ENCODE measurements around the gene CFAP70.
A peak's percentile ranks its signal among the peaks of the same experiment; 100 is the strongest.

CFAP70 gene

DNA sequence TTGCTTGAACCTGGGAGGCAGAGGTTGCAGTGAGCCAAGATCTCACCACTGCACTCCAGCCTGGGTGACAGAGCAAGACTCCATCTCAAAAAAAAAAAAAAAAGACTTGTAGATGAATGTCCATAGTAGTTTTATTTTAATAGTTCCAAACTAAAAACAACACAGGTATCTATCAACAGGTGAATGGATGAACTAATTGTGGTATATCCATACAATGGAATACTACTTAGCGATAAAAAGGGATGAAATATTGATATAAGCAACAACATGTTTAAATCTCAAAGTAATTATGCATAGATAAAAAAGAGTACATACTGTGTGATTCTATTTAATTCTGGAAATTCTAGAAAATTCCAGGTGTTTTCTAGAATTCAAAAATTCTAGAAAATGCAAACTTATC is 68.7 kb downstream of the CFAP70 start:
- TF ChIP-seq, protein P1, sequence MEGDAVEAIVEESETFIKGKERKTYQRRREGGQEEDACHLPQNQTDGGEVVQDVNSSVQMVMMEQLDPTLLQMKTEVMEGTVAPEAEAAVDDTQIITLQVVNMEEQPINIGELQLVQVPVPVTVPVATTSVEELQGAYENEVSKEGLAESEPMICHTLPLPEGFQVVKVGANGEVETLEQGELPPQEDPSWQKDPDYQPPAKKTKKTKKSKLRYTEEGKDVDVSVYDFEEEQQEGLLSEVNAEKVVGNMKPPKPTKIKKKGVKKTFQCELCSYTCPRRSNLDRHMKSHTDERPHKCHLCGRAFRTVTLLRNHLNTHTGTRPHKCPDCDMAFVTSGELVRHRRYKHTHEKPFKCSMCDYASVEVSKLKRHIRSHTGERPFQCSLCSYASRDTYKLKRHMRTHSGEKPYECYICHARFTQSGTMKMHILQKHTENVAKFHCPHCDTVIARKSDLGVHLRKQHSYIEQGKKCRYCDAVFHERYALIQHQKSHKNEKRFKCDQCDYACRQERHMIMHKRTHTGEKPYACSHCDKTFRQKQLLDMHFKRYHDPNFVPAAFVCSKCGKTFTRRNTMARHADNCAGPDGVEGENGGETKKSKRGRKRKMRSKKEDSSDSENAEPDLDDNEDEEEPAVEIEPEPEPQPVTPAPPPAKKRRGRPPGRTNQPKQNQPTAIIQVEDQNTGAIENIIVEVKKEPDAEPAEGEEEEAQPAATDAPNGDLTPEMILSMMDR (IDR thresholded peaks at IDR 0.05): no peak
- Histone ChIP-seq H3K9me3 (no peaks in the 10 kb centered on the region), H3K4me3 (no peak overlapping the region)

DNA sequence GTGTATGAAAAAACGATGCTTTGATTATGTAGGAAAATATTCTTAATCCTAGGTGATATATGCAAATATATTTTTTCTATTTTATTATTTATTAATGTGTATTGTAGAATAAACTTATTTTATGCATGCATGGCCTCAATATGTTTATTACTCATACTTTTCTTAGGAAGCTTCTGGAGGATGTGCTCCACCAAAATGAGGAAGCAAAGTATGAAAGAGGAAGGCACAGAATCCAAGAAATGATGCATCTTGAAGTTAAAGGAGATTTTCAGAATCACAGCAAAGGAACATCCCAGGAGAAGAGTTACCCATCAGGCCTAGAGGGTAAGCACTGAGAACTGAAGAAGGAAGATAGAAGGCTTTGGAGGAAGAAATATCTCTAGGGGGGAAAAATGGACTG is 71.2 kb downstream of the CFAP70 start:
- H3K36me3 ChIP-seq: peaks cover 0 to 5% (median 0%) of the 10 kb centered on the region in 3 donors
- TF ChIP-seq, protein P1 (IDR thresholded peaks at IDR 0.05): no peak
- no peak overlapping the region for H3K27ac ChIP-seq
- DNase-seq: no peak
- no peaks in the 10 kb centered on the region for H3K9me3 ChIP-seq
- no peaks in the 10 kb centered on the region for H3K27me3 ChIP-seq
- H3K4me1 ChIP-seq: no peaks in the 10 kb centered on the region
- H3K4me3 ChIP-seq: no peak overlapping the region
- intact Hi-C loops (cut with DNase I; ENCODE audit: low total_unique reads): no loop called here

More for the DNA sequence above, 68.7 kb downstream of the CFAP70 start:
- H3K27me3 ChIP-seq: no peaks in the 10 kb centered on the region
- peaks cover 0 to 10% (median 0%) of the 10 kb centered on the region in 3 donors for H3K36me3 ChIP-seq
- intact Hi-C loops (cut with DNase I; ENCODE audit: low total_unique reads): no loop called here
- no peak overlapping the region for H3K27ac ChIP-seq
- no peak for DNase-seq
- no peaks in the 10 kb centered on the region for H3K4me1 ChIP-seq

DNA sequence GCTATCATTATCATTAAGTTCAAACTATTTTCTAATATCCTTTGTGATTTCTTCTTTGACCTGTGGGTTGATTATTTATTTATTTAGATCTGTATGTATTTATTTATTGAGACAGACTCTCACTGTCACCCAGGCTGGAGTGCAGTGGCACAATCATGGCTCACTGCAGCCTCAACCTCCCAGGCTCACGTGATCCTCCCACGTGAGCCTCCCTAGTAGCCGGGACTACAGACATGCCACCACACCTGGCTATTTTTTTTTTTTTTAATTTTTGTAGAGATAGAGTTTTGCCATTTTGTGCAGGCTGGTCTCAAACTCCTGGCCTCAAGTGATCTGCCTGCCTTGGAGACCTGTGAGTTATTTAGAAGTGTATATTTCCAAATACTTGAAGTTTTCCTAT is 77.6 kb downstream of the CFAP70 start:
- Histone ChIP-seq H3K36me3 (no peaks in the 10 kb centered on the region), H3K4me3 (no peak overlapping the region), H3K27me3 (no peaks in the 10 kb centered on the region), H3K4me1 (peaks cover 0 to 8% (median 0%) of the 10 kb centered on the region in 4 donors), H3K27ac (no peak overlapping the region), H3K9me3 (no peaks in the 10 kb centered on the region)
- intact Hi-C loops (cut with DNase I; ENCODE audit: low total_unique reads): no loop called here
- TF ChIP-seq, protein P1 (IDR thresholded peaks at IDR 0.05): no peak
- no peak for DNase-seq

DNA sequence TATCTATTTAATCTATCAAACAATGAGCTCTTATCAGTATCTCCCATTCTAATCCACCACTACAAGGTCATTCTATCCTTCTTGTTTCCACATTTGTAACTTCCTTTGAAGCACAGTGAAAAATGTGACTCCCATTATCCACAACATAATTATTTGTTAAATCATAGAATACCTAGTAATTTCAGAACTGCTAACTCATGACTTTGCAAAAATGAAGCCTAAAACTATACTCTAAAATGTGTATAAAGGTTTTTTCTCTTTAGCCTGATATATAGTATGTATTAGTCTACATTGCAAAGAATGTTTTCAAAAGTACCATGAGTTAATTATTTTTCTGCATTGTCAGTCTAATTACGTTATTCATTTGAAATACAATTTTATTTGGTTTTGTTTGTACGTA is 94.2 kb downstream of the CFAP70 start:
- H3K36me3 ChIP-seq: no peaks in the 10 kb centered on the region
- intact Hi-C loops (cut with DNase I; ENCODE audit: low total_unique reads): no loop called here
- TF ChIP-seq, protein P1 (IDR thresholded peaks at IDR 0.05): no peak
- no peak overlapping the region for H3K27ac ChIP-seq
- no peak overlapping the region for H3K4me3 ChIP-seq
- no peaks in the 10 kb centered on the region for H3K27me3 ChIP-seq
- DNase-seq: no peak
- H3K4me1 ChIP-seq: no peaks in the 10 kb centered on the region
- H3K9me3 ChIP-seq: no peaks in the 10 kb centered on the region

- intact Hi-C loops (cut with DNase I; ENCODE audit: low total_unique reads): no loop called here
- Histone ChIP-seq H3K4me3 (no peak overlapping the region), H3K27me3 (no peaks in the 10 kb centered on the region), H3K4me1 (no peaks in the 10 kb centered on the region), H3K36me3 (no peaks in the 10 kb centered on the region), H3K27ac (no peak overlapping the region), H3K9me3 (peaks cover 0 to 3% (median 0%) of the 10 kb centered on the region in 3 donors)
- no peak for DNase-seq
- TF ChIP-seq, protein P1 (IDR thresholded peaks at IDR 0.05): peak; percentile 25 to 31
Observed at GRCh38 chr10:73263693-73264347, 94.8 kb downstream of the CFAP70 start.
